ENCODE results near the gene WARS2. TPM values are rescaled to one million over a fixed set of nuclear protein-coding genes. Genes with fewer than 3 reads are reported as not detected.

Gene WARS2
- total and polyA plus RNA-seq, 3 experiments from 2014 or later = 15.5 to 19.4 (median 18.1) TPM

GRCh38 chr1:119069682-119070081 lies 70.8 kb downstream of the WARS2 start:
- Histone ChIP-seq H3K9me3 (ENCODE audit: low read length) (no peaks in the 10 kb centered on the region), H3K27ac (ENCODE audit: low read depth, low read length) (no peak overlapping the region), H3K4me3 (ENCODE audit: low read length) (no peak overlapping the region), H3K4me1 (ENCODE audit: insufficient read depth, low read length) (no peaks in the 10 kb centered on the region), H3K36me3 (ENCODE audit: insufficient read depth, low read length) (no peaks in the 10 kb centered on the region), H3K27me3 (ENCODE audit: insufficient read depth, low read length, poor library complexity, severe bottlenecking) (no peaks in the 10 kb centered on the region)
- Mint-ChIP-seq H3K27me3 (no peaks in the 10 kb centered on the region), H3K36me3 (peaks cover 18 to 44% (median 22%) of the 10 kb centered on the region in 3 donors), H3K4me3 (peak overlapping the region in 1 of 7 donors; percentile 20), H3K27ac (peak overlapping the region in 5 of 8 donors; percentile 13 to 59 (median 30)), H3K9me3 (peaks cover 0 to 13% (median 4%) of the 10 kb centered on the region in 5 donors), H3K4me1 (peaks cover 5 to 6% (median 6%) of the 10 kb centered on the region in 3 donors)
- no peak for DNase-seq
- ChIA-PET CTCF (no interaction called here), POLR2A (no interaction called here)

GRCh38 chr1:119068427-119068826 lies 72.0 kb downstream of the WARS2 start:
- H3K27ac ChIP-seq (ENCODE audit: low read depth, low read length) = no peak overlapping the region
- DNase-seq = no peak
- no peaks in the 10 kb centered on the region for H3K27me3 ChIP-seq (ENCODE audit: insufficient read depth, low read length, poor library complexity, severe bottlenecking)
- Mint-ChIP-seq H3K27me3 (no peaks in the 10 kb centered on the region), H3K4me3 (no peak overlapping the region), H3K9me3 (peaks cover 0 to 12% (median 4%) of the 10 kb centered on the region in 5 donors), H3K27ac (peak overlapping the region in 1 of 8 donors; percentile 48), H3K36me3 (peaks cover 11 to 40% (median 26%) of the 10 kb centered on the region in 3 donors), H3K4me1 (peaks cover 5 to 6% (median 6%) of the 10 kb centered on the region in 3 donors)
- H3K36me3 ChIP-seq (ENCODE audit: insufficient read depth, low read length) = no peaks in the 10 kb centered on the region
- H3K9me3 ChIP-seq (ENCODE audit: low read length) = no peaks in the 10 kb centered on the region
- CTCF ChIA-PET = no interaction called here
- POLR2A ChIA-PET = no interaction called here
- H3K4me3 ChIP-seq (ENCODE audit: low read length) = no peak overlapping the region
- no peaks in the 10 kb centered on the region for H3K4me1 ChIP-seq (ENCODE audit: insufficient read depth, low read length)

GRCh38 chr1:119061700-119062099 lies 78.8 kb downstream of the WARS2 start:
- H3K36me3 Mint-ChIP-seq = peaks cover 8 to 49% (median 31%) of the 10 kb centered on the region in 3 donors
- no peak overlapping the region for H3K4me3 ChIP-seq (ENCODE audit: low read length)
- no peaks in the 10 kb centered on the region for H3K4me1 Mint-ChIP-seq
- ChIA-PET CTCF (no interaction called here), POLR2A (no interaction called here)
- no peaks in the 10 kb centered on the region for H3K4me1 ChIP-seq (ENCODE audit: insufficient read depth, low read length)
- DNase-seq = no peak
- H3K4me3 Mint-ChIP-seq = no peak overlapping the region
- H3K27ac ChIP-seq (ENCODE audit: low read depth, low read length) = no peak overlapping the region
- H3K36me3 ChIP-seq (ENCODE audit: insufficient read depth, low read length) = no peaks in the 10 kb centered on the region
- H3K27ac Mint-ChIP-seq = no peak overlapping the region
- no peaks in the 10 kb centered on the region for H3K27me3 Mint-ChIP-seq
- no peaks in the 10 kb centered on the region for H3K27me3 ChIP-seq (ENCODE audit: insufficient read depth, low read length, poor library complexity, severe bottlenecking)
- H3K9me3 Mint-ChIP-seq = peaks cover 0 to 25% (median 2%) of the 10 kb centered on the region in 5 donors
- H3K9me3 ChIP-seq (ENCODE audit: low read length) = no peaks in the 10 kb centered on the region

- CTCF ChIA-PET = no interaction called here
Measured at GRCh38 chr1:119055568-119055967, 84.9 kb downstream of the WARS2 start.

GRCh38 chr1:119053917-119054316 lies 86.5 kb downstream of the WARS2 start:
- no peak overlapping the region for H3K27ac Mint-ChIP-seq
- H3K9me3 Mint-ChIP-seq = peaks cover 0 to 26% (median 0%) of the 10 kb centered on the region in 5 donors
- no peaks in the 10 kb centered on the region for H3K4me1 Mint-ChIP-seq
- H3K27me3 ChIP-seq (ENCODE audit: insufficient read depth, low read length, poor library complexity, severe bottlenecking) = no peaks in the 10 kb centered on the region
- H3K36me3 Mint-ChIP-seq = peaks cover 9 to 57% (median 11%) of the 10 kb centered on the region in 3 donors
- H3K4me3 Mint-ChIP-seq = no peak overlapping the region
- H3K36me3 ChIP-seq (ENCODE audit: insufficient read depth, low read length) = no peaks in the 10 kb centered on the region
- no peak overlapping the region for H3K27ac ChIP-seq (ENCODE audit: low read depth, low read length)
- no peaks in the 10 kb centered on the region for H3K9me3 ChIP-seq (ENCODE audit: low read length)
- H3K27me3 Mint-ChIP-seq = no peaks in the 10 kb centered on the region
- H3K4me1 ChIP-seq (ENCODE audit: insufficient read depth, low read length) = no peaks in the 10 kb centered on the region
- ChIA-PET CTCF (no interaction called here), POLR2A (no interaction called here)
- no peak overlapping the region for H3K4me3 ChIP-seq (ENCODE audit: low read length)
- no peak for DNase-seq

More at GRCh38 chr1:119055568-119055967, 84.9 kb downstream of the WARS2 start:
- Mint-ChIP-seq H3K4me1 (no peaks in the 10 kb centered on the region), H3K36me3 (peaks cover 6 to 59% (median 14%) of the 10 kb centered on the region in 3 donors), H3K27me3 (no peaks in the 10 kb centered on the region), H3K4me3 (no peak overlapping the region), H3K9me3 (peaks cover 0 to 33% (median 2%) of the 10 kb centered on the region in 5 donors), H3K27ac (no peak overlapping the region)
- Histone ChIP-seq H3K4me3 (ENCODE audit: low read length) (no peak overlapping the region), H3K36me3 (ENCODE audit: insufficient read depth, low read length) (no peaks in the 10 kb centered on the region), H3K4me1 (ENCODE audit: insufficient read depth, low read length) (no peaks in the 10 kb centered on the region), H3K27ac (ENCODE audit: low read depth, low read length) (no peak overlapping the region), H3K9me3 (ENCODE audit: low read length) (no peaks in the 10 kb centered on the region), H3K27me3 (ENCODE audit: insufficient read depth, low read length, poor library complexity, severe bottlenecking) (no peaks in the 10 kb centered on the region)
- no peak for DNase-seq
- POLR2A ChIA-PET = no interaction called here

- ChIA-PET POLR2A (no interaction called here), CTCF (no interaction called here)
- H3K9me3 Mint-ChIP-seq = peaks cover 0 to 22% (median 0%) of the 10 kb centered on the region in 5 donors
- H3K27me3 Mint-ChIP-seq = no peaks in the 10 kb centered on the region
- no peak for DNase-seq
- Histone ChIP-seq H3K9me3 (ENCODE audit: low read length) (no peaks in the 10 kb centered on the region), H3K27me3 (ENCODE audit: insufficient read depth, low read length, poor library complexity, severe bottlenecking) (no peaks in the 10 kb centered on the region), H3K4me3 (ENCODE audit: low read length) (no peak overlapping the region), H3K4me1 (ENCODE audit: insufficient read depth, low read length) (no peaks in the 10 kb centered on the region), H3K27ac (ENCODE audit: low read depth, low read length) (no peak overlapping the region), H3K36me3 (ENCODE audit: insufficient read depth, low read length) (no peaks in the 10 kb centered on the region)
- no peak overlapping the region for H3K4me3 Mint-ChIP-seq
- no peaks in the 10 kb centered on the region for H3K4me1 Mint-ChIP-seq
- H3K27ac Mint-ChIP-seq = no peak overlapping the region
- peaks cover 8 to 54% (median 9%) of the 10 kb centered on the region in 3 donors for H3K36me3 Mint-ChIP-seq
Measured at GRCh38 chr1:119052267-119052666, 88.2 kb downstream of the WARS2 start.

- H3K27me3 ChIP-seq (ENCODE audit: insufficient read depth, low read length, poor library complexity, severe bottlenecking) = no peaks in the 10 kb centered on the region
- CTCF ChIA-PET = no interaction called here
Measured at GRCh38 chr1:119048624-119049404, 91.6 kb downstream of the WARS2 start.

GRCh38 chr1:119046785-119047438 lies 93.5 kb downstream of the WARS2 start:
- peaks cover 33 to 67% (median 43%) of the 10 kb centered on the region in 3 donors for H3K36me3 Mint-ChIP-seq
- CTCF ChIA-PET = no interaction called here
- H3K27me3 ChIP-seq (ENCODE audit: insufficient read depth, low read length, poor library complexity, severe bottlenecking) = no peaks in the 10 kb centered on the region
- POLR2A ChIA-PET = no interaction called here
- no peak overlapping the region for H3K27ac Mint-ChIP-seq
- no peak overlapping the region for H3K27ac ChIP-seq (ENCODE audit: low read depth, low read length)
- no peak overlapping the region for H3K4me3 ChIP-seq (ENCODE audit: low read length)
- no peaks in the 10 kb centered on the region for H3K9me3 ChIP-seq (ENCODE audit: low read length)
- no peak overlapping the region for H3K4me3 Mint-ChIP-seq
- H3K36me3 ChIP-seq (ENCODE audit: insufficient read depth, low read length) = no peaks in the 10 kb centered on the region
- no peaks in the 10 kb centered on the region for H3K4me1 Mint-ChIP-seq
- DNase-seq = no peak
- no peaks in the 10 kb centered on the region for H3K4me1 ChIP-seq (ENCODE audit: insufficient read depth, low read length)
- H3K9me3 Mint-ChIP-seq = peaks cover 0 to 8% (median 0%) of the 10 kb centered on the region in 5 donors
- H3K27me3 Mint-ChIP-seq = no peaks in the 10 kb centered on the region

More at GRCh38 chr1:119048624-119049404, 91.6 kb downstream of the WARS2 start:
- peaks cover 0 to 17% (median 0%) of the 10 kb centered on the region in 5 donors for H3K9me3 Mint-ChIP-seq
- H3K4me3 ChIP-seq (ENCODE audit: low read length) = no peak overlapping the region
- no peaks in the 10 kb centered on the region for H3K4me1 Mint-ChIP-seq
- H3K36me3 ChIP-seq (ENCODE audit: insufficient read depth, low read length) = no peaks in the 10 kb centered on the region
- no peak for DNase-seq
- POLR2A ChIA-PET = no interaction called here
- H3K9me3 ChIP-seq (ENCODE audit: low read length) = no peaks in the 10 kb centered on the region
- H3K27me3 Mint-ChIP-seq = no peaks in the 10 kb centered on the region
- no peak overlapping the region for H3K27ac ChIP-seq (ENCODE audit: low read depth, low read length)
- H3K4me1 ChIP-seq (ENCODE audit: insufficient read depth, low read length) = no peaks in the 10 kb centered on the region
- H3K4me3 Mint-ChIP-seq = no peak overlapping the region
- H3K27ac Mint-ChIP-seq = peak overlapping the region in 1 of 8 donors; percentile 55
- peaks cover 24 to 63% (median 28%) of the 10 kb centered on the region in 3 donors for H3K36me3 Mint-ChIP-seq
